ENCODE measurements around the gene ABHD4.
A peak's percentile ranks its signal among the peaks of the same experiment; 100 is the strongest.
"Not testable (repeated sequence)": the region's sequence is repeated elsewhere in the genome, so short reads cannot be mapped to it uniquely, and the experiment has no call there.

Gene ABHD4

GRCh38 chr14:22561661-22562579 lies 36.2 kb upstream of the ABHD4 start:
- peak; percentile 79 for DNase-seq

- DNase-seq: no peak
Measured at GRCh38 chr14:22563987-22564386, 34.1 kb upstream of the ABHD4 start.

- no peak for DNase-seq
Measured at GRCh38 chr14:22564463-22564862, 33.6 kb upstream of the ABHD4 start.

- no peak for DNase-seq
Measured at GRCh38 chr14:22565391-22565945, 32.6 kb upstream of the ABHD4 start.

- peak; percentile 41 for DNase-seq
Measured at GRCh38 chr14:22566266-22566665, 31.8 kb upstream of the ABHD4 start.

GRCh38 chr14:22566845-22567244 lies 31.3 kb upstream of the ABHD4 start:
- no peak for DNase-seq

GRCh38 chr14:22567437-22567836 lies 30.7 kb upstream of the ABHD4 start:
- no peak for DNase-seq

- no peak for DNase-seq
Measured at GRCh38 chr14:22569106-22569736, 28.9 kb upstream of the ABHD4 start.

GRCh38 chr14:22569737-22570131 lies 28.4 kb upstream of the ABHD4 start:
- DNase-seq: no peak

GRCh38 chr14:22570132-22570949 lies 27.8 kb upstream of the ABHD4 start:
- DNase-seq: peak; percentile 84

GRCh38 chr14:22572562-22573058 lies 25.5 kb upstream of the ABHD4 start:
- DNase-seq: no peak

GRCh38 chr14:22573804-22574203 lies 24.3 kb upstream of the ABHD4 start:
- DNase-seq: no peak

- DNase-seq: no peak
Measured at GRCh38 chr14:22577334-22577908, 20.7 kb upstream of the ABHD4 start.

- no peak for DNase-seq
Measured at GRCh38 chr14:22579236-22579635, 18.9 kb upstream of the ABHD4 start.

GRCh38 chr14:22579881-22580280 lies 18.2 kb upstream of the ABHD4 start:
- DNase-seq: no peak

- DNase-seq: no peak
Measured at GRCh38 chr14:22580625-22581024, 17.5 kb upstream of the ABHD4 start.

- no peak for DNase-seq
Measured at GRCh38 chr14:22583994-22584393, 14.1 kb upstream of the ABHD4 start.

- DNase-seq: no peak
Measured at GRCh38 chr14:22587247-22587646, 10.9 kb upstream of the ABHD4 start.

GRCh38 chr14:22587677-22588422 lies 10.2 kb upstream of the ABHD4 start:
- not testable (repeated sequence) for DNase-seq

- DNase-seq: no peak
Measured at GRCh38 chr14:22588526-22589095, 9.5 kb upstream of the ABHD4 start.

GRCh38 chr14:22589096-22589839 lies 8.8 kb upstream of the ABHD4 start, which contains the start of gene DAD1:
Gene DAD1 (minus strand): TSS chr14:22589224. CDS start chr14:22589157, 67 bp downstream.
- DNase-seq: peak; percentile 100
